Measurements from ENCODE around the gene RRP8. TPM values are rescaled to one million over a fixed set of nuclear protein-coding genes. Genes with fewer than 3 reads are reported as not detected.

RRP8 gene
- total and polyA plus RNA-seq, 9 of the 15 experiments (the other 6 are each of a cell fraction or from before 2014, with no cell fraction given), result 5.7 to 47.3 (median 32.6) TPM

GRCh38 chr11:6652182-6652581 lies 48.8 kb upstream of the RRP8 start:
- Histone ChIP-seq H3K36me3 (ENCODE audit: control insufficient read depth, insufficient read depth, low read length) (no peaks in the 10 kb centered on the region), H3K4me1 (replicated peaks in 1 of 2; ENCODE audit: control insufficient read depth in 2 of 2, insufficient read depth in 2 of 2, low read length in 2 of 2) (peaks cover 12 to 23% of the 10 kb centered on the region in 2 experiments), H3K9me1 (ENCODE audit: control insufficient read depth, insufficient read depth, low read length) (no peaks in the 10 kb centered on the region), H3K9ac (ENCODE audit: insufficient read depth in 1 of 2, low read depth in 2 of 2, low read length in 2 of 2) (no peak overlapping the region), H2AFZ (ENCODE audit: low read depth, low read length) (no peak overlapping the region), H3K27ac (ENCODE audit: extremely low read depth, low read depth, low read length) (no peak overlapping the region), H3K4me3 (no peak overlapping the region), H4K20me1 (replicated peaks; ENCODE audit: control insufficient read depth, insufficient read depth, low read length) (no peaks in the 10 kb centered on the region), H3K4me2 (ENCODE audit: insufficient read depth, low read length) (no peak overlapping the region), H3K79me2 (ENCODE audit: control insufficient read depth, insufficient read depth, low read length) (no peaks in the 10 kb centered on the region), H3K9me3 (replicated peaks; ENCODE audit: control insufficient read depth, insufficient read depth, low read depth, low read length) (no peaks in the 10 kb centered on the region), H3K27me3 (ENCODE audit: control insufficient read depth in 2 of 2, insufficient read depth in 2 of 2, low read length in 2 of 2) (no peaks in the 10 kb centered on the region)
- FAIRE-seq, result no peak
- DNase-seq (ENCODE audit: extremely low read depth in 1 of 4, low spot score in 3 of 4), result no peak
- ChIA-PET CTCF (ENCODE audit: low intra/inter-chr PET ratio) (no interaction called here), POLR2A (interaction anchor here (0.6 kb wide), 2 partner anchors 33 to 126 kb away, joined by 3 read pairs; partner anchors contain the start of gene TPP1)
- intact Hi-C loops (cut with micrococcal nuclease) (no loop called here), in situ Hi-C loops (cut with MboI) (no loop called here)
- ATAC-seq, result no peak
- WGBS (ENCODE audit: insufficient coverage, low coverage, missing lambda C conversion rate), result 14% methylated on average over 3 of the region's 3 CpGs
- no TSS peak for BruUV-seq (replicated peaks)
- TF ChIP-seq MAZ (CRISPR knock-in tag; conservative IDR thresholded peaks at IDR 0.05 in 1 of 2, IDR thresholded peaks at IDR 0.05 in 1 of 2), result no peak
- TF ChIP-seq SPI1 (IDR thresholded peaks at IDR 0.05; ENCODE audit: borderline replicate concordance, low read depth, low read length), result 0 out of 2 replicates have a peak, but pooled peaks have one; percentile 46

- Histone ChIP-seq H3K4me3 (no peak overlapping the region), H3K79me2 (ENCODE audit: control insufficient read depth, insufficient read depth, low read length) (no peaks in the 10 kb centered on the region), H3K36me3 (ENCODE audit: control insufficient read depth, insufficient read depth, low read length) (no peaks in the 10 kb centered on the region), H3K9me3 (replicated peaks; ENCODE audit: control insufficient read depth, insufficient read depth, low read depth, low read length) (no peaks in the 10 kb centered on the region), H3K27ac (ENCODE audit: extremely low read depth, low read depth, low read length) (no peak overlapping the region), H3K9me1 (ENCODE audit: control insufficient read depth, insufficient read depth, low read length) (no peaks in the 10 kb centered on the region), H3K27me3 (ENCODE audit: control insufficient read depth in 2 of 2, insufficient read depth in 2 of 2, low read length in 2 of 2) (no peaks in the 10 kb centered on the region), H4K20me1 (replicated peaks; ENCODE audit: control insufficient read depth, insufficient read depth, low read length) (no peaks in the 10 kb centered on the region), H3K4me2 (ENCODE audit: insufficient read depth, low read length) (peak overlapping the region; percentile 43), H2AFZ (ENCODE audit: low read depth, low read length) (peak overlapping the region; percentile 53; the same call in 1 of the 2 replicates), H3K4me1 (replicated peaks in 1 of 2; ENCODE audit: control insufficient read depth in 2 of 2, insufficient read depth in 2 of 2, low read length in 2 of 2) (peaks cover 22 to 35% of the 10 kb centered on the region in 2 experiments), H3K9ac (ENCODE audit: insufficient read depth in 1 of 2, low read depth in 2 of 2, low read length in 2 of 2) (no peak overlapping the region)
- ATAC-seq (peak; percentile 69), DNase-seq (ENCODE audit: extremely low read depth in 1 of 4, low spot score in 3 of 4) (peak; percentile 56 to 82 (median 67)), FAIRE-seq (peak; percentile 94)
- in situ Hi-C loops (cut with MboI), result no loop called here
- 1% methylated on average over 6 of the region's 6 CpGs for WGBS (ENCODE audit: insufficient coverage, low coverage, missing lambda C conversion rate)
- intact Hi-C loops (cut with micrococcal nuclease), result no loop called here
- BruUV-seq (replicated peaks), result no TSS peak
- ChIA-PET CTCF (ENCODE audit: low intra/inter-chr PET ratio) (interaction anchor here (0.8 kb wide), 1 partner anchor 19 kb away, joined by 3 read pairs; no protein-coding TSS in a partner anchor), POLR2A (no interaction called here)
- TF ChIP-seq HMBOX1 (IDR thresholded peaks at IDR 0.05), result no peak
- 0 out of 2 replicates have a peak, but pooled peaks have one; percentile 23 for TF ChIP-seq GATAD2A (IDR thresholded peaks at IDR 0.05)
- no peak for TF ChIP-seq OTX1 (CRISPR knock-in tag; IDR thresholded peaks at IDR 0.05)
- no peak for TF ChIP-seq POLR2G (IDR thresholded peaks at IDR 0.05; ENCODE audit: low read depth, low read length)
- no peak for TF ChIP-seq ZNF347 (CRISPR knock-in tag; IDR thresholded peaks at IDR 0.05; ENCODE audit: low read depth)
- TF ChIP-seq, protein P1, sequence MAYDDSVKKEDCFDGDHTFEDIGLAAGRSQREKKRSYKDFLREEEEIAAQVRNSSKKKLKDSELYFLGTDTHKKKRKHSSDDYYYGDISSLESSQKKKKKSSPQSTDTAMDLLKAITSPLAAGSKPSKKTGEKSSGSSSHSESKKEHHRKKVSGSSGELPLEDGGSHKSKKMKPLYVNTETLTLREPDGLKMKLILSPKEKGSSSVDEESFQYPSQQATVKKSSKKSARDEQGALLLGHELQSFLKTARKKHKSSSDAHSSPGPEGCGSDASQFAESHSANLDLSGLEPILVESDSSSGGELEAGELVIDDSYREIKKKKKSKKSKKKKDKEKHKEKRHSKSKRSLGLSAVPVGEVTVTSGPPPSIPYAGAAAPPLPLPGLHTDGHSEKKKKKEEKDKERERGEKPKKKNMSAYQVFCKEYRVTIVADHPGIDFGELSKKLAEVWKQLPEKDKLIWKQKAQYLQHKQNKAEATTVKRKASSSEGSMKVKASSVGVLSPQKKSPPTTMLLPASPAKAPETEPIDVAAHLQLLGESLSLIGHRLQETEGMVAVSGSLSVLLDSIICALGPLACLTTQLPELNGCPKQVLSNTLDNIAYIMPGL (CRISPR knock-in tag; IDR thresholded peaks at IDR 0.05), result no peak
- TF ChIP-seq, protein P2, sequence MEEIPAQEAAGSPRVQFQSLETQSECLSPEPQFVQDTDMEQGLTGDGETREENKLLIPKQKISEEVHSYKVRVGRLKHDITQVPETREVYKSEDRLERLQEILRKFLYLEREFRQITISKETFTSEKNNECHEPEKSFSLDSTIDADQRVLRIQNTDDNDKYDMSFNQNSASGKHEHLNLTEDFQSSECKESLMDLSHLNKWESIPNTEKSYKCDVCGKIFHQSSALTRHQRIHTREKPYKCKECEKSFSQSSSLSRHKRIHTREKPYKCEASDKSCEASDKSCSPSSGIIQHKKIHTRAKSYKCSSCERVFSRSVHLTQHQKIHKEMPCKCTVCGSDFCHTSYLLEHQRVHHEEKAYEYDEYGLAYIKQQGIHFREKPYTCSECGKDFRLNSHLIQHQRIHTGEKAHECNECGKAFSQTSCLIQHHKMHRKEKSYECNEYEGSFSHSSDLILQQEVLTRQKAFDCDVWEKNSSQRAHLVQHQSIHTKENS (CRISPR knock-in tag; IDR thresholded peaks at IDR 0.05), result no peak
- TF ChIP-seq ZNF316 (IDR thresholded peaks at IDR 0.05), result peak; percentile 9; the same call in 1 of the 2 replicates
- peak; percentile 81 to 89 for TF ChIP-seq FOXK2 (conservative IDR thresholded peaks at IDR 0.05 in 1 of 2, IDR thresholded peaks at IDR 0.05 in 1 of 2; ENCODE audit: low read depth in 2 of 2)
- TF ChIP-seq CCNT2 (IDR thresholded peaks at IDR 0.05; ENCODE audit: borderline replicate concordance, extremely low read depth, insufficient read length, low read depth, low read length), result no peak
These were observed 47.6 kb upstream of the RRP8 start for GRCh38 chr11:6650980-6651379.

Data from K562 (cell line).